HG03439 (cell line): ENCODE results near the gene CEBPG.

ENCODE experiments used
- ATAC-seq: cut with Tn5 transposase; IDR thresholded peaks from one replicate; pipeline ENCODE4 v1.9.1; 2021; ENCODE audit warnings: mild to moderate bottlenecking, moderate library complexity; ENCODE audit not compliant: unreplicated experiment

The CEBPG gene

DNA sequence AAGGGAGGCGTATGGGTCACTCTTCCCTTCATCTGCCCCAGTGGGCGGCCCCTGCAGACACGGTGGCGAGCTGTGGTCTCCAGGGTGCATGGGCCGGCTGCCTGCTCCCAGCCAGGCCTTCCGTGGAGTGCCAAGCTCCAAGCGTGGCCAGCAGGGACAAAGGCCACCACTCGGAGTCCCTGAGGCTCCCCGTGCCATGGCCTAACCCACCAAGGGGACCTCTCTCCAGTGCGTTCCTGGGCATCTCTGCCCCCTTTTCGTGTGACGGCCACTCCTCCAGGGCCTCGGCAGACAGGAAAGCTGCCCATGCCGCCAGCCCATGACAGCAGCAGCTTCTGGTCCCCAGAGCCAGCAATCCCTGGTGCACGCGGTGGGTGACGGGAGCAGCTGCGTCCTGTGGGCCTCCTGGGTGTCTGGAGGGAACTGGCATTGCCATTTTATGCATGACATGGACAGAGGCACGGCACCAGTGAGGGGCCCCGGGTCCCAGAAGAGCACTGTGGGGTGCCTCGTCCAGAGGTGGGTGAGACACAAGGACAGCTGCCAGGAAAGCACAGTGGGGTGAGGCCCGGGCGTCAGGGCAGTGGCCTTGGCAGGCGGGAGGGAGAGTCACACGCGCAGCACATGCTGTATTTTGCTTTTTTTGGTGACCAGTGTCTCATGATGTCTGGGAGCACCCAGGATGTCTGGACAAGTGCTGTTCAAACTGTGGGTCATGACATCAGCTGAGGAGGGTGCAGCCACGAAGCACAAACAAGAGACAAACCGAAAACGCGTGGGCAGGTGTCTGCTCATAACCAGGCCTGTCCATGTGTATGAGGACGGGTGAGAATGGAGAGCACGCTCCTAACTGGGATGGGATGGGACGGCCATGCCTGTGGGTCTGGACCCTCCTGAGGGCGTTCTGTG lies 32.3 kb downstream of the CEBPG start:
- no peak for ATAC-seq

DNA sequence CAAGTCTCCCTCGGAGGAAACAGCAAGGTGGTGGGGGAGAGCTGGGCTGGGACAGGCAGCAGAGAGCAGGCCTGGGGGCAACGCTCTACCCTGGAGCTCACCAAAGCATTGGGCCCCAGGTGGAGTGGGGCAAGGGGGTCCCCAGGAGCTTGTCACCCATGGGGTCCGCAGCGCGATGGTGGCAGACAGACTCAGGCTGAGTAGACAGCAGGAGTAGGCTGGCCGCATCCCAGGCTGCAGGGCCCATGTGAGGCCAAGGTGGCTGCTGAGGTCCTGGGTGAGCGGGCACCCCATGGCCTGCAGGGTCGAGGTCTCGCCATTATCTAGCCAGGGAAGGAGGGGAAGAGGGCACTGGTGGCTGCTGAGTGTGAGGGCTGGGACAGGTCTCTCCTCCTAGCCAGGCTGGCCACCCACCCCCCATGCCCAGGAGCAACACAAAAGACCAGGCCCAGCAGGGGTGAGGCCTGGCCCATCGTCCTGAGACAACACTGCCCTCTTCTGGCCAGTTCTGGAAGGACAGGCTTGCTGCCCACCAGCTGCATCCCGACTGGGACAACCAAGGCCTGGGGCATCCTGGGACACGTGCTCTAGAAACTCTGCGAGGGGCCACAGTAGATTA lies 33.1 kb downstream of the CEBPG start:
- no peak for ATAC-seq

DNA sequence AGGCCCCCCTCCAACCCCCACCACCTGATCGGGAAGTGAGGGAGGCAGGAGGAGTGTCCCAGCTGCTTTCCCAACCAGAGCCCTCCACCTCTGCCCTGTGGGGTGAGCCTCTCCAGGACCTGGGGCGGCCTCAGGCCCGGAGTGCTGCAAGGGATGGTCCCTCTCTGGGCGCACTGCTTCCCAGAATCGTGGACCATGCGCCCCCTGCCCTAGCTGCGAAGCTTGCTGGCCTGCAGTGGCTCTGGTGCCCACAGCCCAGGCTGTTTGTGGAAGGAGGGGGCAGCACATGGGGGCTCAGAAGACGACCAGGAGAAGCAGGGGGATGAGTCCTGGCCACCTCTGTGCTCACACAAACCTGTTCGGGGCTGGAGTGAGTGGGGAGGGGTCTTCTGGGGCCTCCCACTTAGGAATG lies 33.6 kb downstream of the CEBPG start:
- no peak for ATAC-seq

- ATAC-seq = no peak
These were observed 34.2 kb downstream of the CEBPG start for GRCh38 chr19:33407716-33408115.

- ATAC-seq = no peak
These were observed 34.6 kb downstream of the CEBPG start for GRCh38 chr19:33408116-33408515.

DNA sequence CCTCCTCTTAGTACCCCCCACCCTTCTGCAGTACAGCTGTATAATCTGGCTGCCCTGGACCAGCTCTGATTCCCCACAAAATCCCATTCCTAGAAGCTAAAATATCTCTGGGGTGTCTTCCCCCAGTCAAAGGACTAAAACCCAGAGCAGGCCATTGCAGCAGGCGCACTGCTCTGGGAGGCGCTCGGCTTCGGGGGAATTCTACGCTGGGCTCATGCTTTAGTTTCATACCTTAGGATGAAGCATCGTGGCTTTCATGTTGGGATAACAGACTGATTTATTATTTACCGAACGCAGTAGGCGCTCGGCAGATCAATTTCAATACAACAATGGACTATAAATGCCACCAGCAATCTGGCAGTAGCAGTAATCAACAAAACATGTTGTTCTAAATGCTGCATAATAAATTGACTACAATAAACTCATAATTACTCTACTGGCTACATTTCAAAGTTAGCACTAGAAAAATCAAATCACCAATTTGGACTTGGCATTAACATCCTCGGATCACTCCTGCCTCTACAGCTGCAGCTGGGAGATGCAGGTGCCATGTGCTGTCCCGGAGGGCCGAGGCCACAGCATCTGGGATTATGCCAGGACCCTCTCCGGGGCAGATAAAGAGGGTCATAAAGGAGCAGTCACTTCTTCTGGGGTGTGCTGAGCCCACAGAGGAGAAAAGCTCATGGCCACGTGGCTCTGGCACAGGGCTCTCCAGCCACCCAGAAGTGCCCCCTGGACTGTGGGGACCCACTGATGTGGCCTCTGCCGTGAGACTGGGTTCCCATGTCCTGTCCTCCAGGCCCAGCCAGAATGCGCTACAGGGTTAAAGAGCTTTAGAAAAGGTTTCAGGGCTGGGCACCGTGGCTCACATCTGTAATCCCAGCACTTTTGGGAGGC lies 35.3 kb downstream of the CEBPG start:
- no peak for ATAC-seq

DNA sequence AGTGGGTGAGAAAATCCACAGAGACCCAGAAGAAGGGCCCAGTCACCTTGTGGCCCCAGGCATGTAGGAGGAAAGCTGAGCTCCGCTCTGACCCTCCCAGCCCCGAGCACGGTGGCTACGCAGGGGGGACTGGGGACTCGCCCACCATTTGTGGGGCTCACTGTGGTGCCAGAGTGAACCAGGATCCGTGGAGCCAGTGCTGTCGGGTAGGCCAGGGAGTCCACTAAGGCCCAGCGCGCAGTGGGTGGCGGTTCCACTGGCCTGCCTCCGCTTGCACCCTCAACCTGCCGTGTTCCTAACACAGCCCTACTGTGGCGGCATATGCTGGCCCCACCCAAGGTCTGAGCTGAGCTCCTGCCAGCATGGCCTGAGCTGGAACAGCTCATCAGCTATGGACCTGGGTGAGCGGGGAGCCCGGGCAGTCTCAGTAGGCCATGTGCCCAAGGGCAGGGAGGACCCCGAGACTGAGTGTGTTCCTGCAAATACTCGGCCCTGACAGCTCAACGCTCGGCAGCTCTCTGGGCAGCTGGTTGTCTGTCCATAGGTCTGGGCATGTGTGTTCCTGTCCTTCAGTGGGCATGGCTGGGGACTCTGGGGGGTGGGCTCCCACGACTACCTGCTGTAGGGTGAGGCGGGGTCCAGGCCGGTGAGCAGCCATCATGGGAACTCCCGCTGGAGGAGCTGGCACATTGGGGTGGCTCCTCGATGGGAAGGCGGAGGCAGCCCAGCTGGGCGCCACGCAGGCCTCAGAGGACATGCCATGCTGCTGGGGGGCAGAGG lies 36.6 kb downstream of the CEBPG start:
- ATAC-seq = no peak

- ATAC-seq = no peak
These were observed 37.4 kb downstream of the CEBPG start for GRCh38 chr19:33410915-33411401.

DNA sequence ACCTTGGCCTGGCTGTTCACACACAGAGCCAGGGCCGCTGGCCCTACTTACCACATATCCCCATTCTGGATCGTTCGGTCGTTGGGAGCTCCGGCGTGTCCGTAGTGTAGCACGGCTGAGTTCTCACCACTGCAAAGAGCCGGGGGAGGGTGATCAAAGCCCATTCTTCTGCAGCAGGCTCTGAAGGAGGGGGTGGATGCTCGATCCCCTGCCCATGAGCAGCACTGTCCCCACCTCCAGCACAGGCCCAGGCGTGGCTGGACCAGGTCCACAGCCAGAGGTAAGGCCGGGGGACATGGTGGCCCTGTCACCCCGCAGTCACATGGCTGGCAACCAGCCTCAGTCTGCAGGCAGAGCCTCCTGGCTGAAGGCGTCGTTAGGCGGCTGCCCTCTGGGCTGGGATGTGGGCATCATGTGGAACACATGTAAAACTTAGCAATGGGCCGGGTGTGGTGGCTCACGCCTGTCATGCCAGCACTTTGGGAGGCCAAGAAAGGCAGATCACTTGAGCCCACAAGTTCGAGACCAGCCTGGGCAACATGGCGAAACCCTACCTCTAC lies 38.2 kb downstream of the CEBPG start:
- no peak for ATAC-seq

DNA sequence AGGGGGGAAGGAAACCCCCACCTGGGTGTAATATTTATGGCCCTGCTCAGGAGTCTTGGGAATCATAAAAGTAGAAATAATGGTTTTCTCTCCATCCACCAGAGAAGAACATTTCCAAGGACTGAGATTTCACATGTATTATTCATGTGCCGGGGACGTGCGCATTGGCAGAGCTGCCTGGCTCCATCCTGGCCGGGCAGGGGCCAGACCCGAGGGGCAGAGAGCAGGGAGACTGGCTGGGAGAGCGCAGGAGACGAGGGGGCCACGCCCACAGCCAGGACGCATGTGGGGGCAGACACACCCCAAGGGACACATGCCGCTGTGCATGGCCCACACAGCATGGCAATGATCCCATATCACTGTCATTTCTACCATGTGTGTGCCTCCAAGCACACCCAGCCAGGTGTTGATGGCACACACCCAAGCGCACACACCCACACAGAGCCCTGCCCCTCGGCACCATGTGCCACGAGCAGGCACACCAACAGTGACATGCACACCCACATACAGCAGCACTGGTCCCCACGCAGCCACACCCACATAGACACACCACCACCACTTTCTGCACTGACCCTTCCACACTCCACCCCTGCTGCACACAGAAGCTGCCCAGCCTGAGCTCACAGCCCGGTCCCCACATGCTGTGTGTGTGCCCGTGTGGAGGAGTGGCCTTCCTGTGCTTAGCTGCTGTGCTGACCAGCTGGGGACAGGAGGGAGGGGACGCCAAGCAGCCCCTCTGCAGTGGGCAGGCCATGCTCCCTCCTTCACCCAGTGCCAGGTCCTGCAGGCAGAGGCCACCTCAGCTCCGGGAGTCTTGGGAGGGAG lies 39.3 kb downstream of the CEBPG start:
- ATAC-seq = no peak

GRCh38 chr19:33413426-33413725 lies 39.9 kb downstream of the CEBPG start:
- no peak for ATAC-seq

DNA sequence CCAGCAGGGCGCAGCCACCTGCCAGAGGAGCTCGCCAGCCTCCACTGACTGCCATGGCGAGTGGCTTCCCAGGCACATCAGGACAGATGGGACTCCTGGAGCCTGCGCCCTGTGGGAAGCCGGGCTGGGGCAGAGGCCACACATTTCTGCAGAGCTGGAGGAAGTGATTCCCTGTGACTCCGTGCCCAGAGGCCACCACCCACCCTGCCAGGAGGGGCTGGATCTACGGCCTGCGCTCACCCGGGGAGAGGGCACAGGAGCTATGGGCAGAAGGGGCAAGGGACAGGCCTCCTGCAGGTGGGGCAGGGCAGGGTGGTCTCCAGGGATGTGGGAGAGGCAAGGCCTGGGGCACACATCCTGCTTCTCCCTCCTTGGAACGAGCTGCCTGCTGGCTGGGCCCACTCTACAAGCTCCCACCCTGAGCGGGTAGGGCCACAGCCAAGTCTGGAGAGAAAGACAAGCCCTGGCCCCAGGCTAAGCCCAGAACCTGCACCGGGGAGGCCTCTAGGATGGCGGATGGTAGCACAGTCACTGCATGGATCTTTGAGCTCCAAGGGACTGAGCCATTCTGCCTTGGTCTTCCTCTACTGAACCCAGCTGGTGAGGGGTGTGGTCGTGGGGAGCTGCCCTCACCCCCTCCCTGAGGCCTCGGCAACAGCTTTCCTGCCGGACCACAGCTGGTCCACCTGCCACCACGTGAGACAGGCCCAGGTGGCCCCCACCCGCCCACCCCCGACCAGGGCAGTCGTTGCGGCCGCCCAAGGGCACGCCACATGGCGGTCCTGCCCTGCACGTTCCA lies 40.6 kb downstream of the CEBPG start:
- no peak for ATAC-seq

DNA sequence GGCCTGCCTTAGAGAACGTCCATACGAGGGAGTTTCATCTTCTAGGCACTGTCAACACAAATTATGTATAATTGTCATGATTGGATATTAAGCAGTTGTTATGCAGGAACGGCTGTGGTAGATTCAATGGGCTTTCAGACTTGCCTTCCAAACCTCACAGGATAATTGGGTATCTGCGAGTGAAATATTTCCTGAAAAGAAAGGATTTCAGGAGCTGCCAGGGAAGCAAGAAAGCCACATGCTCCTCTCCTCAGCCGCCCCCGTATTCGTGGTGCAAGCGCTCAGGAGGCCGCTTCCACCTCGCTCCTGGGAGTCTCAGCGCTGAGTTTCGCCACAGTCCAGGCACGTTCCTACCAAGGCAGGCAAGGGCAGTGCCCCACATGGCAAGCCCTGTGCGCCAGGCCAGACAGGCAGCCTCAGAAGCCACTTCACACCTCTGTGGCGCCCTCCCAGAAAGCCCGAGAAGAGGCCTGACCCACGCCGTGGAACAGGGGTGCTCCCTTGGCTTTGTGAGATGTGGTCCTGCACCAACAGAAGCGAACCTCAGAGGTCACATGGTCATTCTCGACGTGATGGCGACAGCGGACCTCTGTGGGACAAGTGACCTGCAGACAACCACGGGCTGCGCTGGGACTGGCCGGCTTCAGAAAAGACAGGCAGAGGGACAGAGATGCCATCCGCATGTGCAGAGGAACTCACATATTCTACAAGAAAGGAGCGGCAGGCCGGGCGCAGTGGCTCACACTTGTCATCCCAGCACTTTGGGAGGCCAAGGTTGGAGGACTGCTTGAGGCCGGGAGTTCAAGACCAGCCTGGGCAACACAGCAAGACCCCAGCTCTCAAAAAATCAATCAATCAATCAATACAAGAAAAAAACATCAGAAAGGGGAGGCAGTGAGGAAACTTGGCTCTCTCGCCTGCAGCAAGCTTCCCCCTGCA lies 41.4 kb downstream of the CEBPG start:
- no peak for ATAC-seq

- no peak for ATAC-seq
These were observed 43.1 kb downstream of the CEBPG start for GRCh38 chr19:33416307-33417215.

- ATAC-seq = no peak
These were observed 44.2 kb downstream of the CEBPG start for GRCh38 chr19:33417751-33418150.

DNA sequence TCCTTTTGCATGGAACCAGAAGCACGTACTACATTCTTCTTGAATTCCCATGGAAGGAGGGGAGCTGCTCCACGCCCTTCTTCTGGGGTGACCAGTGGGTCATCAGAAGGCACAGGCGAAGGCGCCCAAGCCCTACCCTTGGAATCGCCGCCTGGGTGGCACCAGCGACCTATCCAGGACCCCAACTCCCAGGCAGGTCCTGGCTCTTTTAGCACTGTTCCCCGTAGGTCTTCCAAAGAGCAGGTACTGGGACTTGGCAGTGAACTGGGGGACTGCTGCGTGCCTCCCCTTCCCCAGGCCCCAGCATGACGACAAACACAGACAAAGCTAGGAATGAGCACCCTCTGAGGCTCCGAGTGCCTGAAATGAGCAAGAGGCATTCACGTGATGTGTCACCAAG lies 45.0 kb downstream of the CEBPG start:
- no peak for ATAC-seq
